Stimulated activated CD8-positive, alpha-beta memory T cell treated with anti-CD3 and anti-CD28 coated beads, Interleukin-4, amount 100 ng/mL, for 4 hours (primary cell): ENCODE data around the gene MACO1.

Source experiments
- DNase-seq, 2 donors: peaks; one replicate each; pipeline ENCODE4 v3.0.0-alpha.2; 2020; ENCODE audit warnings: low read depth in 2 of 2, low spot score in 1 of 2

Gene MACO1

GRCh38 chr1:25523542-25523941 is 92.8 kb downstream of the MACO1 start:
- no peak for DNase-seq

- DNase-seq = no peak
These were observed 94.1 kb downstream of the MACO1 start for GRCh38 chr1:25524568-25525360.

- DNase-seq = no peak
These were observed 94.6 kb downstream of the MACO1 start for GRCh38 chr1:25525361-25525688.

GRCh38 chr1:25526753-25527152 is 96.1 kb downstream of the MACO1 start:
- DNase-seq = no peak

- DNase-seq = no peak
These were observed 96.6 kb downstream of the MACO1 start for GRCh38 chr1:25527226-25527846.

GRCh38 chr1:25527946-25528595 is 97.4 kb downstream of the MACO1 start:
- DNase-seq = no peak

- DNase-seq = no peak
These were observed 98.3 kb downstream of the MACO1 start for GRCh38 chr1:25528881-25529517.

- no peak for DNase-seq
These were observed 99.0 kb downstream of the MACO1 start for GRCh38 chr1:25529518-25530185.

- no peak for DNase-seq
These were observed 99.7 kb downstream of the MACO1 start for GRCh38 chr1:25530186-25531081.

GRCh38 chr1:25531082-25531461 is 100.4 kb downstream of the MACO1 start:
- DNase-seq = no peak

GRCh38 chr1:25532970-25533369 is 102.3 kb downstream of the MACO1 start:
- DNase-seq = no peak

- no peak for DNase-seq
These were observed 103.2 kb downstream of the MACO1 start for GRCh38 chr1:25533775-25534409.

GRCh38 chr1:25534410-25534788 is 103.7 kb downstream of the MACO1 start:
- no peak for DNase-seq

- DNase-seq = no peak
These were observed 105.4 kb downstream of the MACO1 start for GRCh38 chr1:25536124-25536523.

- DNase-seq = no peak
These were observed 106.6 kb downstream of the MACO1 start for GRCh38 chr1:25537153-25537831.

- no peak for DNase-seq
These were observed 107.6 kb downstream of the MACO1 start for GRCh38 chr1:25538191-25538767.

- DNase-seq = no peak
These were observed 110.1 kb downstream of the MACO1 start for GRCh38 chr1:25540750-25541342.

- DNase-seq = no peak
These were observed 110.7 kb downstream of the MACO1 start for GRCh38 chr1:25541425-25541824.
